Endothelial cell (in vitro differentiated cells): ENCODE results near the gene GRM4. TPM values are rescaled to one million over a fixed set of nuclear protein-coding genes. Genes with fewer than 3 reads are reported as not detected.

Source experiments
- DNase-seq: peaks from one replicate; pipeline ENCODE4 v3.0.0; 2021; ENCODE audit warnings: low spot score
- H3K27ac Mint-ChIP-seq: one replicate; pipeline ENCODE4 v1.8.0; 2021; ENCODE audit warnings: mixed read lengths, inconsistent platforms; ENCODE audit not compliant: unreplicated experiment
- H3K27me3 Mint-ChIP-seq: one replicate; pipeline ENCODE4 v1.8.0; 2021; ENCODE audit warnings: mild to moderate bottlenecking, moderate library complexity, mixed read lengths, inconsistent platforms; ENCODE audit not compliant: unreplicated experiment
- H3K36me3 Mint-ChIP-seq: one replicate; pipeline ENCODE4 v1.8.0; 2021; ENCODE audit warnings: mild to moderate bottlenecking, low read depth, mixed read lengths, inconsistent platforms; ENCODE audit not compliant: unreplicated experiment
- H3K4me1 Mint-ChIP-seq: one replicate; pipeline ENCODE4 v1.8.0; 2021; ENCODE audit warnings: mild to moderate bottlenecking, mixed read lengths, inconsistent platforms; ENCODE audit not compliant: unreplicated experiment
- H3K4me3 Mint-ChIP-seq: one replicate; pipeline ENCODE4 v1.8.0; 2021; ENCODE audit warnings: mild to moderate bottlenecking, mixed read lengths, inconsistent platforms; ENCODE audit not compliant: unreplicated experiment
- H3K9me3 Mint-ChIP-seq: one replicate; pipeline ENCODE4 v1.8.0; 2021; ENCODE audit warnings: mixed read lengths, inconsistent platforms; ENCODE audit not compliant: unreplicated experiment
- CTCF ChIP-seq: fragments of 200-600 bp; sonication (generic); IDR thresholded peaks from one replicate; pipeline ENCODE4 v1.5.0; 2021; ENCODE audit warnings: antibody characterized with exemption; ENCODE audit not compliant: unreplicated experiment
- total RNA-seq: library from RNA; stranded (reverse); fragmentation: NEBNext Ultra II Directional; extraction: Animal tissue kit (Norgen Biotek cat#: 25700); gene quantifications from one replicate; pipeline ENCODE4 v1.2.1, GENCODE V29; 2021; ENCODE audit not compliant: unreplicated experiment

The GRM4 gene
- total RNA-seq, 1 donor from 2014 or later, result 2.6 TPM

GRCh38 chr6:33995309-33996119, 150.4 kb downstream of the GRM4 start:
- Mint-ChIP-seq H3K27me3 (peaks cover 1% of the 10 kb centered on the region), H3K4me1 (peaks cover 6% of the 10 kb centered on the region), H3K27ac (no peak overlapping the region), H3K4me3 (no peak overlapping the region), H3K36me3 (no peaks in the 10 kb centered on the region), H3K9me3 (no peaks in the 10 kb centered on the region)
- TF ChIP-seq CTCF, result no peak
- no peak for DNase-seq

- DNase-seq, result no peak
- H3K27me3 Mint-ChIP-seq, result peaks cover 1% of the 10 kb centered on the region
- H3K27ac Mint-ChIP-seq, result no peak overlapping the region
- no peaks in the 10 kb centered on the region for H3K9me3 Mint-ChIP-seq
- H3K36me3 Mint-ChIP-seq, result no peaks in the 10 kb centered on the region
- peaks cover 6% of the 10 kb centered on the region for H3K4me1 Mint-ChIP-seq
- no peak for TF ChIP-seq CTCF
- H3K4me3 Mint-ChIP-seq, result no peak overlapping the region
Observed at GRCh38 chr6:33994472-33995308, 151.2 kb downstream of the GRM4 start.

GRCh38 chr6:33993653-33994471, 152.0 kb downstream of the GRM4 start:
- Mint-ChIP-seq H3K27me3 (peaks cover 1% of the 10 kb centered on the region), H3K36me3 (no peaks in the 10 kb centered on the region), H3K4me3 (no peak overlapping the region), H3K27ac (no peak overlapping the region), H3K4me1 (peaks cover 6% of the 10 kb centered on the region), H3K9me3 (no peaks in the 10 kb centered on the region)
- no peak for DNase-seq
- TF ChIP-seq CTCF, result no peak

GRCh38 chr6:33993091-33993490, 152.8 kb downstream of the GRM4 start:
- no peak for DNase-seq
- peaks cover 6% of the 10 kb centered on the region for H3K4me1 Mint-ChIP-seq
- no peak overlapping the region for H3K27ac Mint-ChIP-seq
- H3K27me3 Mint-ChIP-seq, result peaks cover 1% of the 10 kb centered on the region
- H3K36me3 Mint-ChIP-seq, result no peaks in the 10 kb centered on the region
- no peaks in the 10 kb centered on the region for H3K9me3 Mint-ChIP-seq
- no peak for TF ChIP-seq CTCF
- H3K4me3 Mint-ChIP-seq, result no peak overlapping the region
